Measurements from ENCODE around the gene PDIA2.
"Not testable (repeated sequence)": the region's sequence is repeated elsewhere in the genome, so short reads cannot be mapped to it uniquely, and the experiment has no call there.

The PDIA2 gene

GRCh38 chr16:324451-325334 lies 41.7 kb downstream of the PDIA2 start:
- DNase-seq (ENCODE audit: extremely low read depth in 1 of 2, low read depth in 1 of 2): peak in 1 of 2 donors; percentile 32

GRCh38 chr16:325375-326145 lies 42.6 kb downstream of the PDIA2 start:
- no peak for DNase-seq (ENCODE audit: extremely low read depth in 1 of 2, low read depth in 1 of 2)

GRCh38 chr16:330741-331140 lies 47.8 kb downstream of the PDIA2 start:
- no peak for DNase-seq (ENCODE audit: extremely low read depth in 1 of 2, low read depth in 1 of 2)

- not testable (repeated sequence) for DNase-seq (ENCODE audit: extremely low read depth in 1 of 2, low read depth in 1 of 2)
Observed at GRCh38 chr16:331181-331814, 48.3 kb downstream of the PDIA2 start.

GRCh38 chr16:333406-334094 lies 50.6 kb downstream of the PDIA2 start:
- DNase-seq (ENCODE audit: extremely low read depth in 1 of 2, low read depth in 1 of 2): no peak

GRCh38 chr16:334164-334832 lies 51.3 kb downstream of the PDIA2 start:
- not testable (repeated sequence) for DNase-seq (ENCODE audit: extremely low read depth in 1 of 2, low read depth in 1 of 2)

GRCh38 chr16:334861-335632 lies 52.1 kb downstream of the PDIA2 start:
- not testable (repeated sequence) for DNase-seq (ENCODE audit: extremely low read depth in 1 of 2, low read depth in 1 of 2)

- DNase-seq (ENCODE audit: extremely low read depth in 1 of 2, low read depth in 1 of 2): no peak
Observed at GRCh38 chr16:336269-336668, 53.3 kb downstream of the PDIA2 start.
